GM19463 (cell line): Measurements from ENCODE around the gene DNAAF8.
"Not testable (repeated sequence)": the region's sequence is repeated elsewhere in the genome, so short reads cannot be mapped to it uniquely, and the experiment has no call there.

Experiments used
- ATAC-seq: cut with Tn5 transposase; IDR thresholded peaks from one replicate; pipeline ENCODE4 v1.9.1; 2021; ENCODE audit warnings: mild to moderate bottlenecking, moderate library complexity; ENCODE audit not compliant: unreplicated experiment

Gene DNAAF8

DNA sequence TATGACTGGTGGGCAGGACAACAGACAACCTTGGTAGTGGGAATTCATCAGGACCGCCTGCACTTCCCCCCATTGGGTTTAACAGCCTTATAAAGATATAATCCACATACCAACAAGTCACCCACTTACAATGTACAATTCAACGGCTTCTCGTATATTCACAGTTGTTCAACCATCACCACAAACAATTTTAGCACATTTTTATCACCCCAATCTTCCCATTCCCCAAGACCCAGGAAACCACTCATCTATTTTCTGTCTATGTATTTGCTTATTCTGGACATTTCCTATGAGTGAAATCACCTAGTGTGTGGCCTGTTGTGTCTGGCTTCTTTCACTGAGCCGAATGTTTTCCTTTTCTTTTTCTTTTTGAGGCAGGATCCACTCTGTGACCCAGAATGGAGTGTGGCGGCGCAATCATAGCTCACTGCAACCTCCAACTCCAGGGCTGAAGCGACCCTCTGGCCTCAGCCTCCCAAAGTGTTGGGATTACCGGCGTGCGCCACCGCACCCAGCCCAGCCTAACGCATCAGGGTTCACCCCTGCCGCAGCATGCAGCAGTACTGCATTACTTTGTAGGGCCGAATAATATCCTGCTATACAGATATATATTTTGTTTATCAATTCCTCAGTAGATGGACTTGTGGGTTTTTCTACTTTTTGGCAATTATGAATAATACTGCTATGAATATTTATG is 11.1 kb upstream of the DNAAF8 start:
- no peak for ATAC-seq

DNA sequence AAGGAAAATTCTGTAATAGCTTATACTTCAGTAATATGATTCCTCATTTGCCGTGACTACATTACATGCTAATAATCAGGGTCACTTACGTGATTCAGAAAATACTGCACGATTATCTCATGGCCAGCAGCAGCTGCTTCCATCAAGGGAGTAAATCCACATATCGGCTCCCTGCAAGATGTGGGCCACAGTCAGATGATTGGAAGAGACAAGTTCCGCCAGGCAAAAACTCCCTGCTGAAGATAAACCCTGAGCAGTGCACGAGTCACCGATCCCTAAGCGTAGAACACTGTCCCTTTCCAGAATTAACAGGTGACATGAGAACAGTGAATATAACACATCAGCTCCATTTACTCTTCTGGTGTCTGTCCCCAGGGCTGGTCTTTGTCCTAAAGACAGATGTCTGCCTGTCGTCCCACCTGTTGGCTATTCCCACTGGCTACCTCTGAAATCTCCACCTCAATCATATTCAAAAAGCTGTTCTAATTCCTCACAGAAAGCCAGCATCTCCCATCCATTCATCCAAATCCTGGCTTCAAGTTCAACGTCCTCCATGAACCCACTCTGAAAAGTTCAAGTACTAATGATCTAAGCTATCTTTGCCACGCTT is 9.6 kb upstream of the DNAAF8 start:
- no peak for ATAC-seq

DNA sequence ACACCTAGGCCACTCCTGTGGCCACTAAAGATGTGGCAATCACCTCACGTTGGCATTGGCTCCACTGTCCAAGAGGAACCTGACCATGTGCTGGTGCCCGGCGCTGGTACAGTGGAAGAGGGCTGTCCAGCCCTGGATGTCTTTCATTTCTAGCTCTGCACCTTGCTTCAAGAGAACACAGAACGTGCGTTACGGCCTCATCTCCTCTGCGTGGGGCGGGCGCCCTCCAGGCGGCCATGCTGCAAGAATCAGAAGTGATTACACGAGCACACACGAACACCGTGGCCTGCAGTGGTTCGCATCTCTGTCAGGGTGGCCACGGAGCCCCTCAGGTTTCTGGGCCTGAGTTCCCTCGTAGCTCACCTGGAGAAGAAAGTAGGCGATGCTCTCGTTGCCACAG is 7.7 kb upstream of the DNAAF8 start:
- no peak for ATAC-seq

DNA sequence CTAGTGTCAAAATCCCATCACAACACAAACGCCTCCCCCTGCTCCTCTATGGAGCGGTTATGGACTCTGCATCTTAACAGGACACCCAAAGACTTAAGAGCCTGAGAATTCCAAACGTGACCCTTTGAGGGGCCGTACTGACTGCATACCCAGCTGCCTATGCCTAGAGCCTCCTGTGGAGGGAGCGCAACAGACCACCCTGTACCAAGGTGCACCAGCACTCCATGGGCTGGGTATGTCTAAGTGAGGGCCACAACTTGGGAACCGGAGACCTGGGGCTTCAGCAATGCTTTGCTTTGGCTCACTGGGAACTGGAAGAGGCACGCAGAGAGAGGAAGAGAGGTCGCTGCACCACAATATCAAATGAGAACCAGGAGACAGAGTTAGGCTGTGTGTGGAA is 5.7 kb upstream of the DNAAF8 start:
- no peak for ATAC-seq

DNA sequence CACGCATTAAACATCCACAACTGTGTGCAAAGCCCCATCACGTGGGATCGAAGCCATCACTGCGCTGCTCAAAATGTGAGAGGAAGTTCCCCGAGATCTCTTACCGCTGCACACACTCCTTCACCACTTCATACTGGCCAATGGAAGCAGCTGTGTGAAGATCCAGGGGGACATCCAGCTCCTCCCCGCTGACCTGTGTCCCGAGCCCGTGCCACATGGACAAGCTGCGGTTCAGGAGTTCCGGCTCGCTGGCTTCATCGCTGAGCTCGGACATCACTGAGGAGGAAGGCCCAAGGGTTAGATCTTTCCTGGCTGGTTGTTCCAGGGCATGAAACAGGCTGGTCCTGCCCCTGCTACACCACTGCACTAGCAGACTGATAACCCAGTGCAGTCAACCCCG is 4.5 kb upstream of the DNAAF8 start:
- no peak for ATAC-seq

DNA sequence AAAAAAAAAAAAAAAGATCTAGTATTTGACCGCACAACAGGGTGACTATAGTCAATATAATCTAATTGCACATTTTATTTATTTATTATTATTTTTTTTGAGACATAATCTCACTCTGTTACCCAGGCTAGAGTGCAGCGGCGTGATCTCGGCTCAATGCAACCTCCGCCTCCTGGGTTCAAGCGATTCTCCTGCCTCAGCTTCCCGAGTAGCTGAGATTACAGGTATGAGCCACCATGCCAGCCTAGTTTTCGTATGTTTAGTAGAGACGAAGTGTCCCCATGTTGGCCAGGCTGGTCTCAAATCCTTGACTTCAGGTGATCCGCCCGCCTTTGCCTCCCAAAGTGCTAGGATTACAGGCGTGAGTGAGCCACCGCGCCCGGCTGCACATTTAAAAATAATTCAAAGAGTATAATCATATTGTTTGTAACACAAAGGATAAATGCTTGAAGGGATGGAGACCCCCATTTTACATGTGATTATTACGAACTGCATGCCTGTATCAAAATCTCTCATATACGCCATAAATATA is 1.1 kb upstream of the DNAAF8 start:
- no peak for ATAC-seq

GRCh38 chr16:4733747-4734062 is 632 bp upstream of the DNAAF8 start:
- no peak for ATAC-seq

- ATAC-seq, result peak; percentile 57
Observed at GRCh38 chr16:4734730-4735535, 596 bp downstream of the DNAAF8 start.

DNA sequence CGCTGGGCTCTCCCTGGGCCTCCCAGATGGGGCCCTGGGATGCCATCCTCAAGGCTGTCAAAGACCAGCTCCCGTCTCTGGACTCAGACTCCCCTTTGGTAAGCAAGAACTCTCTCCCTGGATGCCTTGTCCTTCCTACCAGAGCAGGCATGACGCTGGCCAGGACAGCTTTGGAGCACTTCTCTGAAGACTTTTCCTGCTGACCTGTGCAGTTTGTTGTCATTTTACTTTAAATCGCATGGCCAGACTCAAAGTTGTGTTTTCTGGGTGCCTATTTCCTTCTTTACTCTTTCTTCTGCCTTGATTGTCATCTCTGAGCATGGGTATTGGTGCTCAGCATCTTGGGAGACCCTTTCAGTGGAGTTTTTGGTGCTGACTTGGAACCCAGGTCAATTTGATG is 2.2 kb downstream of the DNAAF8 start:
- no peak for ATAC-seq

DNA sequence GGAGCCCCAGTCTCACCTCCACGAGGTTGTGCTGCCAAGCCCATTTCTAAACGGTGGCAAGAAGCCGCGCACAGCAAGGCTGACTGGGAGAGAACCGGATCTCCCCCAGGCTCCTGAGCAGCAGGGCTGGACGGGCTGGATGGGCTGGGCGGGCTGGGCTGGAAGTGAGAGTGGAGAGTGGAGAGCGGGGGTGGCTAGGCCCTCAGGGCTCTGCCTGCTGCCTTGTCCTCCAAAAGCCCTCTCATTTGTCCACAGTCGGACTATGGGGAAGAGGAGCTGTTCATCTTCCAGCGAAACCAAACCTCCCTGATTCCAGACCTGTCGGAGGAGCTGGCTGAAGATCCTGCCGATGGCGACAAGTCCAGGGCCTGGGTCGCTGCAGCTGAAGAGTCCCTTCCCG is 3.2 kb downstream of the DNAAF8 start:
- no peak for ATAC-seq

DNA sequence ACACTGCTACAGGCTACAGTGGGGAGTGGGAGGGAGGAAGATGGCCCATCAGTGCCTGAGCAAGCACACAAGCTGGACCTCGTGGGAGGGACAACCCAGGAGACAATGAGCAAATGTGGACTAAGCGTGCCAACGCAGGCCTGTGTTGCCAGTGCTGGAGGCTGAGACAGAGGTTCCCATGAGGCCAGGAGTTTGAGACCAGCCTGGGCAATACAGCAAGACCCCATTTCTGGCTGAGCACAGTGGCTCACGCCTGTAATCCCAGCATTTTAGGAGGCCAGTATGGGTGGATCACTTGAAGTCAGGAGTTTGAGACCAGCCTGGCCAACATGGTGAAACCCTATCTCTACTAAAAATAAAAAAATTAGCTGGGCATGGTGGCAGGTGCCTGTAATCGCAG is 4.0 kb downstream of the DNAAF8 start:
- ATAC-seq, result not testable (repeated sequence)

DNA sequence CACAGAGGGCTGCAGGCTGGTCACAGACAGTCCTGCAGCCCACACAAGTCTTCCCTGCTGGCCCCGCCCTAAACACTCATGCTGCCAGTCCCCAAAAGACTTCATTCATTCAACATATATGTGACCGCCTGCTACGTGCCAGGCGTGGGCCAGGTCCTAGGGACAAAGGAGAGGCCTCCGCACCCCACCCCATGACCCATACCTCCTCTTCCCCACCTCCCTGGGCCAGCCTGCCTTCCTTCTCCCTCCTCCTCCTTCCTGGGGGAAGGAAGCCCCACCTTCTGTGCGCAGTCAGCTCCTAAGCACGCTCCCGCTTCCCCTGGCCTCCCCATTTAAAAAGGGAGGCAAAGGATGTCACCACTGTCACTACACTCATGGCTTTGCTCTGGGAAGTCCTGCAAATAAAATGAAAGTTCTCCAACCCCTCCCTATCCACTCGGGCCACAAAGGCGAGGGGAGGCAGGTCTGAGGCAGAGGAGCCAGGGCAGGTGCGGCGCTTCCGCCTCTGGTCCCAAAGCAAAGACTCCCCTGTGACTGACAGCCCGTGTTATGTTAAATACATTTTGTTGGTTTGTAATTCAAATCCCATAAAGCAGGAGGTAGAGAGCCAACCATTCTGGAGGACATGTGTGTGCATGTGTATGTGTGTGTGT is 9.0 kb downstream of the DNAAF8 start:
- no peak for ATAC-seq

DNA sequence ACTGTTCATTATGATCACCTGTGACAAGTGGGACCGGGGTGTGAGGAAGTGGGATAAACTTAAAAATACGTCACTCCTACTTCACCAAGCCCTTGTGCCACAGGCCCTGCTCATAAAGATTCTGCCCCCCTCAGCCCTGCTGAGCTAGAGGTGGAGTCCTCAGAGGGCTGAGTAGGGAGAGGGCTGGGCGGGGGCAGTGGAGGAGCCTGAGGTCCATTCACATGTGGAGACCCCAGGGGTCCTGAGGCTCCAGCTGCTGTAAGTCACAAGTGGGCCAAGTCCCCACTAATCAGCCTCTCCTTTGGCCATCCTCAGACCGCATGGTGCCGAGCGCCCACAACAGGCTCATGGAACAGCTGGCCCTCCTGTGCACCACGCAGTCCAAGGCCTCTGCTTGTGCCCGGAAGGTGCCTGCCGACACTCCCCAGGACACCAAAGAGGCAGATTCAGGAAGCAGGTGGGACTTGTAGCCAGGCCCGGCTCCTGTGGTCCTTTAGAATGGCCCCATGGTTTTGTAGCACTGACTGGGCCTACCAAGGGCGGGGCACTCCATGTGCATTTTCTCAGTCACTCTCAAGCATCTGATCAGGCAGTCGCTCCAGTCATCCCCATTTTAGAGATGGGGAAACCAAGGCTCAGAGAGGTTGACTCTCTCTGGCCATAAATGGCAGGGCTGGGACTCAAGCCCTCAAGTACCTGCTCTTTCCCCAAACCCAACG is 10.4 kb downstream of the DNAAF8 start:
- ATAC-seq, result no peak

- ATAC-seq, result no peak
Observed at GRCh38 chr16:4745274-4745569, 10.9 kb downstream of the DNAAF8 start.

DNA sequence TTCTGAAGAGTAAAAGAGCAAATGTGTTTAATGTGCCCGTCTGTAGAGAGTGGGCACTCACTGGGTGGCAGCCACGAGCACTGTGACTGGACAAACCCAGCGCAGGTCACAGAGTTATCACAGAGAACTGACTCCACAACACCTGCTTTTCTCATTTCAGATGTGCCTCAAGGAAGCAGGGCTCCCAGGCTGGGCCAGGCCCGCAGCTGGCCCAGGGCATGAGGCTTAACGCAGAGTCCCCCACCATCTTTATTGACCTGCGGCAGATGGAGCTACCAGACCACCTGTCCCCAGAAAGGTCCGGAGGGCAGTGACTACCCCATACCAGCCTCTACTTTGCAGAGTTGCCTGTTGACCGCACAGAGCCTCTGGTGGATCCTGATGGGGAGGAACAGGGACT is 11.9 kb downstream of the DNAAF8 start:
- ATAC-seq, result no peak

DNA sequence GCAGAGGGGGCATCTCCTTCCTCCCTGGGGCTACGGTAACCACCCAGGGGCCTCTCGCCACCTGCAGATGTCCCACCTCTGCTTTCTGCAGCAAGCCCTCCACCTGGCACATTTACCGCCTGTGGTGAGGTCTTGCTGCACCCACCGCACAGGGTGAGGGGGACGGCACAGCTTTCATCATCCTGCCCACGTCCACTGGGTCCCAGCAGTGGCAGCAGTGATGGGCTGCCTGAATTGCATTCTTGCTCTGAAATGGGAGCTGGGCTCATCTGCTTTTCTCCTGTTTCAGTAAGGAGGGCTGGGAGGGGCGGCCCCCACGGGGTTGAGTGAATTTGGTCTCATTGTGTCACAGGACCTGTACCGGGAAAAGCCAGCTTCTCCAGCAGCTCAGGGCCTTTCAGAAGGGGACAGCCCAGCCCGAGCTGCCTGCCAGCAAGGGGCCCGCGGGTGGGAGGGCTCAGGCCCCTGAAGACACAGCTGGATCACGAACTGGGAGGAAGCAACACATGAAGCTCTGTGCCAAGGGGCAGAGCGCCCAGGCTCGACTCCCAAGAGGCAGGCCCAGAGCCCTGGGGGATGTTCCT is 12.7 kb downstream of the DNAAF8 start:
- no peak for ATAC-seq

GRCh38 chr16:4747906-4748681 is 13.8 kb downstream of the DNAAF8 start:
- ATAC-seq, result no peak

GRCh38 chr16:4748682-4749411 is 14.5 kb downstream of the DNAAF8 start:
- no peak for ATAC-seq

DNA sequence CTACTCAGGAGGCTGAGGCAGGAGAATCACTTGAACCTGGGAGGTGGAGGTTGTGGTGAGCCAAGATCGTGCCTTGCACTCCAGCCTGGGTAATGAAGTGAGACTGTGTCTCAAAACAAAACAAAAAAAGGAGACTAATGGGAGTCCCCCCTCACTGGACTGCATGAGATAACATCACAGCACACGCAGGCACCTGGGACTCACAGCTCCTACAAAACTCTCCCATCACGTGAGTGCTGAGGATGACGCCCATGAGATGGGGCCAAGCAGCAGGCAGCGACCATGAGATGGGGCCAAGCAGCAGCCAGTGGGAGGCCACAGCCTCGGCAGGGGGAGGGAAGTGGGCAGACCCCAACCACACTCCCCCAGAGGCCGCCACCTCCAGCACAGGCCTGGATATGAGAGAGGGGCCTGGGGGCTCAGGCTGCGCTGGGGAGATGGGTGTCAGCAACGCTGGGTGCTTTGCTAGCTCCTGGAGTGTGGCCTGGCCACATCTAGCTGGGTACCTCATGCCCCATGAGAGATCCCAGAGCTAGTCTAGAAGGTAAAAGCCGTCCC is 15.4 kb downstream of the DNAAF8 start:
- no peak for ATAC-seq
